ENCODE data around the gene GCK.

- TF ChIP-seq, protein P1, sequence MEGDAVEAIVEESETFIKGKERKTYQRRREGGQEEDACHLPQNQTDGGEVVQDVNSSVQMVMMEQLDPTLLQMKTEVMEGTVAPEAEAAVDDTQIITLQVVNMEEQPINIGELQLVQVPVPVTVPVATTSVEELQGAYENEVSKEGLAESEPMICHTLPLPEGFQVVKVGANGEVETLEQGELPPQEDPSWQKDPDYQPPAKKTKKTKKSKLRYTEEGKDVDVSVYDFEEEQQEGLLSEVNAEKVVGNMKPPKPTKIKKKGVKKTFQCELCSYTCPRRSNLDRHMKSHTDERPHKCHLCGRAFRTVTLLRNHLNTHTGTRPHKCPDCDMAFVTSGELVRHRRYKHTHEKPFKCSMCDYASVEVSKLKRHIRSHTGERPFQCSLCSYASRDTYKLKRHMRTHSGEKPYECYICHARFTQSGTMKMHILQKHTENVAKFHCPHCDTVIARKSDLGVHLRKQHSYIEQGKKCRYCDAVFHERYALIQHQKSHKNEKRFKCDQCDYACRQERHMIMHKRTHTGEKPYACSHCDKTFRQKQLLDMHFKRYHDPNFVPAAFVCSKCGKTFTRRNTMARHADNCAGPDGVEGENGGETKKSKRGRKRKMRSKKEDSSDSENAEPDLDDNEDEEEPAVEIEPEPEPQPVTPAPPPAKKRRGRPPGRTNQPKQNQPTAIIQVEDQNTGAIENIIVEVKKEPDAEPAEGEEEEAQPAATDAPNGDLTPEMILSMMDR (IDR thresholded peaks at IDR 0.05): no peak
- no peak for TF ChIP-seq POLR2A (IDR thresholded peaks at IDR 0.05)
Observed at GRCh38 chr7:44110719-44111635, 78.3 kb downstream of the GCK start.

All from adrenal gland (tissue), 5 donors.